Measurements from ENCODE around the gene ZFPL1.

Gene ZFPL1

DNA sequence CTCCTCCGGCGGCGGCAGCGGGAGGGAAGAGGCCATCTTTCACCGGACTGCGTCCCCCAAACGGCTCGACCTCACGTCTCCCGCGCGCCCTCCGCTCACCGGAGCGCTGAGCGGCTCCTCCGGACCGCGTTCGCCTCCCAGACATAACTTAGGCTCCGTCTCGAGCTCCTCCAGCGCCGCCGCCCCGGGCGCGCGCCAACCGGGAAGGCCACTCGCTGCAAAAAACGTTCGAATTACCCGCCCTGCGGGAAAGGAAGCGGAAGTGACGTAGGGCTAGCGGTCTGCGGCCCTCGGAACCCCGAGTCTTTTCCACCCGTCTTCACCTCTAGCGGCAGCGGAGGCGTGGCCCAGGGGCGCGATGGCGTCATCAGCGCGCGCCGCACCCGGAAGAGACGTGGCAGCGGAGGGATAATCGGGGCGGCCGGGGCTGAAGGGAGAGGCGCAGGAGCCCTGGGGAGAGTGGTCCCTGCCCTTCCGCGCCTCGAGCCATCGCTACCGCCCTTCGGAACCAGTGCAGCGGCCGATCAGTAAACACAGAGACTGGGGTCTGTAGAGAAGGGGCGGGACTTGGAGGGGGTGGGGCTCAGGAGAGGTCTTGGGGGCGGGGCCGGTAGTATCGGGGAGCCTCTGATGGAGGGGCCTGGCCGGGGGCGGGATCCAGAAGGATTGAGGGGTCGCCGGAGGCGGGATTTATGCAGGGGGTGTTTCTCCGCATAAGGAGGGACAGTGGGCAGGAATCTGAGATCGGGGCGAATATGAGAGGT lies at the start of gene ZFPL1, which contains the start of gene CDCA5:
TSS of gene ZFPL1 (plus strand) at position 389 of the 764 bp plus-strand sequence. CDS start 477 bp downstream, outside the sequence.
TSS of gene CDCA5 (minus strand) at position 207 of the 764 bp plus-strand sequence. CDS start at position 145, 62 bp downstream.
- Mint-ChIP-seq H3K4me1 (peaks cover 16% of the 10 kb centered on the region), H3K9me3 (no peaks in the 10 kb centered on the region), H3K27me3 (no peaks in the 10 kb centered on the region), H3K4me3 (peak within 1 kb of the TSS; percentile 91), H3K36me3 (peaks cover 20% of the 10 kb centered on the region), H3K27ac (peak within 1 kb of the TSS; percentile 98)
- peak; percentile 95 for ATAC-seq (ENCODE audit: low read depth)
- DNase-seq (ENCODE audit: low spot score in 2 of 2), result peak; percentile 96

DNA sequence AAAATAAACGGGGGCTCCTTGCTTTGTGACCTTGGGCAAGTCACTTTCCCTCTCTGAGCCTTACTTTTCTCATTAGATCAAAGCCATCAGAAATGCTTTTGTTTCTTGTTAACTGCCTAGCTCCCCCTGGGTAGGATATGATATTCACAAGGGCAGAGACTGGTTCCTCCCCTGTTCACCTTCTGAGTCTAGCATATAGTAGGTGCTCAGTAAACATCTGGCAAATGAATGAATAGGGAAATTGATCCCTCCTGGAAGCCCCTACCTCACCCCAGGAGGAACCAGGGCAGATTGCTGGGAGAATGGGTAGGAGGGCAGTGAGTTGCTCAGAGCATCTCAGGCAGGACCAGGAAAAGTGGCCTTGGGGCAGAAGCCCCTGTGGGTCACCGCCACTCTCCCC lies 49.6 kb upstream of the ZFPL1 start:
- Mint-ChIP-seq H3K27ac (no peak overlapping the region), H3K9me3 (no peaks in the 10 kb centered on the region)

DNA sequence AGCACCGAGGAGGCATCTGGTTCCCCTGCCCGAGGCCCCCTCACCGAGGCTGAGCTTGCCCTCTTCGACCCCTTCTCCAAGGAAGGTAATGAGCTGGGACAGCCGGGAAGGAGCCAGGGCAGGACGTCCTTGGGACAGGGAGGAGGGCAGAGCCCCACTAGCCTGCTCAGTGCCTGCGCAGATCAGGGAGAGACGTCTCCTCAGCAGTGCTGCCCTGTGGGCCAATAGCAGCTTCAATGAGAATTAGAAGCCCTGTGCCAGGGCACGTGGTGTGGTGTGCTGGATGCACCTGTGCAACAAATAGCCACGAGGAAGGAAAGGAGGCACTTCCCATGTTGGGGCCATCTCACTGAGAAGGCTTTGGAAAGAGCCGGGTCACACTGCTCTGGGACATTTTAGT lies 48.4 kb upstream of the ZFPL1 start:
- Mint-ChIP-seq H3K4me3 (no peak overlapping the region), H3K27me3 (no peaks in the 10 kb centered on the region), H3K4me1 (peaks cover 4% of the 10 kb centered on the region), H3K27ac (no peak overlapping the region), H3K9me3 (no peaks in the 10 kb centered on the region), H3K36me3 (peaks cover 9% of the 10 kb centered on the region)
- ATAC-seq (ENCODE audit: low read depth) (no peak), DNase-seq (ENCODE audit: low spot score in 2 of 2) (no peak)

More for the DNA sequence above, 49.6 kb upstream of the ZFPL1 start:
- peaks cover 4% of the 10 kb centered on the region for H3K4me1 Mint-ChIP-seq
- no peak for ATAC-seq (ENCODE audit: low read depth)
- H3K4me3 Mint-ChIP-seq, result no peak overlapping the region
- no peak for DNase-seq (ENCODE audit: low spot score in 2 of 2)
- H3K36me3 Mint-ChIP-seq, result peaks cover 9% of the 10 kb centered on the region
- no peaks in the 10 kb centered on the region for H3K27me3 Mint-ChIP-seq

DNA sequence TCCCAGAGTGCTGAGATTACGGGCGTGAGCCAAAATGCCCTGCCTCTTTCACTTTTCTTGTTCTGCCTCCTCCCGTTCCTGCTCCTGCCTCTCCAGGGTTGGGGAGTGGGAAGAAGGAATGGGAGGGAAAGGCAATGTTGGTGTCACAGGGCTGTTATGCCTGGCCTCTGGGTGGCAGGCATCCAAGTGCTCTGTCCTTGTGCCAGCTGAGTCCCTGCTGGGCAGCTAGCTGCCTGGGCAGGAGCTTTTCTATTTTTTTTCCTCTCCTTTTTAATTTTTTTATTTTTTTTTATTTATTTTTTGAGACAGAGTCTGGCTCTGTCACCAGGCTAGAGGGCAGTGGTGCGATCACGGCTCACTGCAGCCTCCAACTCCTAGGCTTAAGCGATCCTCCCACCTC lies 47.1 kb upstream of the ZFPL1 start:
- no peak overlapping the region for H3K4me3 Mint-ChIP-seq
- H3K9me3 Mint-ChIP-seq, result no peaks in the 10 kb centered on the region
- DNase-seq (ENCODE audit: low spot score in 2 of 2) (no peak), ATAC-seq (ENCODE audit: low read depth) (no peak)
- peaks cover 9% of the 10 kb centered on the region for H3K36me3 Mint-ChIP-seq
- no peaks in the 10 kb centered on the region for H3K27me3 Mint-ChIP-seq
- no peak overlapping the region for H3K27ac Mint-ChIP-seq
- H3K4me1 Mint-ChIP-seq, result peaks cover 7% of the 10 kb centered on the region

DNA sequence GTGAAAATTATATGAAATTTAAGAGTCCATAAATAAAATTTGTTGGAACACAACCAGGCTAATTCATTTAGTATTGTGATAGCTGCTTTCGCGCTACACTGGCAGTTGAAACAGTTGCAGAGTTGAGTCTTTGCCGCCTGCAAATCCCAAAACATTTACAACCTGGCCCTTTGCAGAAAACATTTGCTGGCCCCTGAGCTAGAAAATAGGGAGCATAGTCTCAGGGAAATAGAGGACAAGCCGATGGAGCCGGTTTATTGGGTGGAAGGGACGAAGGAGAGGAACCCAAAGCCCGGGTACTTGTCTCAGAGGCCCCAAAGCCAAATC lies 43.5 kb upstream of the ZFPL1 start:
- peaks cover 8% of the 10 kb centered on the region for H3K36me3 Mint-ChIP-seq

DNA sequence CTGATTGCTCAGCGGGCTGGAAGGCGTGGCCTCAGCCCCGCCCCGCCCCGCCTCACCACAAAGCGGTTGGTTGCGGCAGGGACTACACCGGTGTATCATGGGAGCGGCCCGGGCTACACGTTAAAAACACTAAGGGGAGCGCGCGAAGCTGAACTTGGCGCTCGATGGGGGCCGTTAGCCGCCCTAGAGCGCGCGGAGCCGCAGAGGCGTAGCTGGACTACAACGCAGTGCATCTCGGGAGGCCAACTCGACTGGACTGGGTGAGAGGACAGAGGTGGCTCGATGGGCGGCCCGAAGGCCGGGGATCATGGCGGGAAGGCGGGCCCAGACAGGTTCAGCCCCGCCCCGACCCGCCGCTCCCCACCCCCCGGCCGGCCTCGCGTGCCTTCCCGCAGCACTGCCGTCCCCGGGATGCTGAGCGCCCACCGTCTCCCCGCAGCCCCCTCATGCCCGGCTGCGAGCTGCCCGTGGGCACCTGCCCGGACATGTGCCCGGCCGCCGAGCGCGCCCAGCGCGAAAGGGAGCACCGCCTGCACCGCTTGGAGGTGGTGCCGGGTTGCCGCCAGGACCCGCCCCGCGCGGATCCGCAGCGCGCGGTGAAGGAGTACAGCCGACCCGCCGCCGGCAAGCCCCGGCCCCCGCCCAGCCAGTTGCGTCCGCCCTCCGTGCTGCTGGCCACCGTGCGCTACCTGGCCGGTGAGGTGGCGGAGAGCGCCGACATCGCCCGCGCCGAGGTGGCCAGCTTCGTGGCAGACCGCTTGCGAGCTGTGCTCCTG lies 43.0 kb upstream of the ZFPL1 start, which contains the start of gene SAC3D1:
TSS of gene SAC3D1 (plus strand) at position 364 of the 776 bp plus-strand sequence. CDS start at position 447, 83 bp downstream.
- Mint-ChIP-seq H3K27me3 (no peaks in the 10 kb centered on the region), H3K4me3 (peak within 1 kb of the TSS; percentile 96), H3K36me3 (peaks cover 8% of the 10 kb centered on the region), H3K4me1 (peaks cover 7% of the 10 kb centered on the region), H3K27ac (peak within 1 kb of the TSS; percentile 82), H3K9me3 (no peaks in the 10 kb centered on the region)
- peak; percentile 87 for ATAC-seq (ENCODE audit: low read depth)
- peak; percentile 74 to 85 for DNase-seq (ENCODE audit: low spot score in 2 of 2)

More for the DNA sequence above, 43.5 kb upstream of the ZFPL1 start:
- Mint-ChIP-seq H3K27me3 (no peaks in the 10 kb centered on the region), H3K9me3 (no peaks in the 10 kb centered on the region), H3K4me1 (peaks cover 7% of the 10 kb centered on the region), H3K27ac (peak overlapping the region; percentile 82), H3K4me3 (peak overlapping the region; percentile 96)
- no peak for DNase-seq (ENCODE audit: low spot score in 2 of 2)
- no peak for ATAC-seq (ENCODE audit: low read depth)

DNA sequence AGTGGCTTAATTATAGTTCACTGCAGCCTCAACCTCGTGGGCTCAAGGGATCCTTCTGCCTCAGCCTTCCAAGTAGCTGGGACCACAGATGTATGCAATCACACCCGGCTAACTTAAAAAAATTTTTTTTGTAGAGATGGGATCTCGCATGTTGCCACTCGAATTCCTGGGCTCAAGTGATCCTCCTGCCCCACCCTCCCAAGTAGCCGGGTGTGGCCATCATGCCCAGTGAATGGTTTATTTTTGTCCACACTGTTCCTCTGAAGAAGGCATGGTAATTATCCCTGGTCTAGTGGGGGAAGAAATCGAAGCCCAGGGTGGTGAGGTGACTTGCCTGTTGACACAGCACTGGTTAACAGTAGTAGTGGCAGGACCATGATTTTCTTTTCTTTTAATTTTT lies 41.1 kb upstream of the ZFPL1 start:
- peaks cover 4% of the 10 kb centered on the region for H3K36me3 Mint-ChIP-seq
- peaks cover 2% of the 10 kb centered on the region for H3K27me3 Mint-ChIP-seq
- no peaks in the 10 kb centered on the region for H3K9me3 Mint-ChIP-seq
- H3K4me1 Mint-ChIP-seq, result peaks cover 18% of the 10 kb centered on the region
- DNase-seq (ENCODE audit: low spot score in 2 of 2) (no peak), ATAC-seq (ENCODE audit: low read depth) (no peak)
- H3K4me3 Mint-ChIP-seq, result peak overlapping the region; percentile 83
- H3K27ac Mint-ChIP-seq, result no peak overlapping the region

DNA sequence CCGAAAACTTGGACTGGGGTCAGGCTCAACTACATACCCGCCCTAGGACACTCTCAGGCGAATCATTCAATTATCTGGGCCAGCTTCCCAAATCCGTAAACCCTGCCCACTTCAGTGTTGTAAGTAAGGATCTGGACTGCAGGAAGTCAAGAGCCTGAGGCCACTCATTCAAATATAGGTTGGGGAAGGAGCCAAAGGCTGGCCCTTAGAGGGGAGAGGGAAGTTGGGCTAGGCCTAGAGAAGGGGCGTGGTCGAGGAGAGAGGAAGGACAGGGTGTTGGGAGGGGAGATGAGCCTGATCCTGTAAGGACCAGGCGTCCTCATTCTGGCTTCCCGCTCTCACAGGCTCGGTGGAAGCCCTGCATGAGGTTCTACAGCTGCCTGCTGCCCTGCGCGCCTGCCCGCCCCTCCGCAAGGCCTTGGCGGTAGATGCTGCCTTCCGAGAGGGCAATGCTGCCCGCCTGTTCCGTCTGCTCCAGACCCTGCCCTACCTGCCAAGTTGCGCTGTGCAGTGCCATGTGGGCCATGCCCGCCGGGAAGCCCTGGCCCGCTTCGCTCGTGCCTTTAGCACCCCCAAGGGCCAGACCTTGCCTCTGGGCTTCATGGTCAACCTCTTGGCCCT lies 40.0 kb upstream of the ZFPL1 start:
- Mint-ChIP-seq H3K27me3 (peaks cover 2% of the 10 kb centered on the region), H3K4me3 (no peak overlapping the region), H3K36me3 (peaks cover 4% of the 10 kb centered on the region), H3K4me1 (peaks cover 16% of the 10 kb centered on the region), H3K9me3 (no peaks in the 10 kb centered on the region), H3K27ac (peak overlapping the region; percentile 6)
- DNase-seq (ENCODE audit: low spot score in 2 of 2) (no peak), ATAC-seq (ENCODE audit: low read depth) (no peak)

DNA sequence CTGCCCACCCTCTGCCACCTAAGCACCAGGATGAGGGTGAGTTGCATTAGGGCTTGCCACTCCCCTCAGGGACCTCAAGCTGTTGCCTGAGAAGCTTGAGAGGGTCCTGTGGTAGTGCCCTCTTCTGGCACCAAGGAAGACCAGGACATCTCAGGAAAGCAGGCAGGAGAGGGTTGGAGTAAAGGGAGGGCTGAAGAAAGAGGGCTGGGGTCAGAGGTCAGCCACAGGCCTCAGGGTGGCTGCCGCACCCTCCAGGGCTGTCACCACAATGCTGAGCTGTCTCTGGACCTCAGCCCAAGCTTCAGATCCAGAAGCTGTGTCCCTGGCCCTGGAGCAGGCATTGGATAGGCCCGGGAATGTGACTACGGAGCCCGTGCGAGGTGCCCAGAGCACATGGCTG lies 39.0 kb upstream of the ZFPL1 start:
- peaks cover 4% of the 10 kb centered on the region for H3K36me3 Mint-ChIP-seq
- peaks cover 16% of the 10 kb centered on the region for H3K4me1 Mint-ChIP-seq
- ATAC-seq (ENCODE audit: low read depth) (no peak), DNase-seq (ENCODE audit: low spot score in 2 of 2) (no peak)
- H3K27me3 Mint-ChIP-seq, result peaks cover 2% of the 10 kb centered on the region
- H3K9me3 Mint-ChIP-seq, result no peaks in the 10 kb centered on the region
- no peak overlapping the region for H3K4me3 Mint-ChIP-seq
- no peak overlapping the region for H3K27ac Mint-ChIP-seq

DNA sequence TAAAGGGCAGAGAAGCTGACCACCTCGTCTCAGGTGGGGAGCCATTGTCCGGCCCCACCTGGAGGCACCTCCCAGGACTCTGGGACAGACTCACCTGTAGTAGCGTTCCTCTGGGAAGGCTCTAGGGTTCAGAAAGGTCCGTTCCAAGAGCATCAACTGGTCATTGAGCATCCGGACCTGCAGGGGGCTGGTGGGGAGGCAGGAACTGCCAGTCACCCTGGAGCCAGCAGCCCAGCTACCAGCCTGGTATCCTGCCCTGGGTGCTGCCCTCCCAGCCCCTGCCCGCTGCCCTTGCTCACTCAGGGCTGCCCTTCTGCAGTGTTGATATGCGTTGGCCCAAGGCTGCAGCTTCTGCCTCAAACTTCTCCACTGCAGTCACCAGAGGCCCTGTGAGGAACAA lies 38.3 kb upstream of the ZFPL1 start:
- Mint-ChIP-seq H3K27me3 (peaks cover 2% of the 10 kb centered on the region), H3K4me3 (no peak overlapping the region), H3K36me3 (peaks cover 4% of the 10 kb centered on the region), H3K27ac (no peak overlapping the region), H3K9me3 (no peaks in the 10 kb centered on the region), H3K4me1 (peaks cover 16% of the 10 kb centered on the region)
- DNase-seq (ENCODE audit: low spot score in 2 of 2) (no peak), ATAC-seq (ENCODE audit: low read depth) (no peak)

DNA sequence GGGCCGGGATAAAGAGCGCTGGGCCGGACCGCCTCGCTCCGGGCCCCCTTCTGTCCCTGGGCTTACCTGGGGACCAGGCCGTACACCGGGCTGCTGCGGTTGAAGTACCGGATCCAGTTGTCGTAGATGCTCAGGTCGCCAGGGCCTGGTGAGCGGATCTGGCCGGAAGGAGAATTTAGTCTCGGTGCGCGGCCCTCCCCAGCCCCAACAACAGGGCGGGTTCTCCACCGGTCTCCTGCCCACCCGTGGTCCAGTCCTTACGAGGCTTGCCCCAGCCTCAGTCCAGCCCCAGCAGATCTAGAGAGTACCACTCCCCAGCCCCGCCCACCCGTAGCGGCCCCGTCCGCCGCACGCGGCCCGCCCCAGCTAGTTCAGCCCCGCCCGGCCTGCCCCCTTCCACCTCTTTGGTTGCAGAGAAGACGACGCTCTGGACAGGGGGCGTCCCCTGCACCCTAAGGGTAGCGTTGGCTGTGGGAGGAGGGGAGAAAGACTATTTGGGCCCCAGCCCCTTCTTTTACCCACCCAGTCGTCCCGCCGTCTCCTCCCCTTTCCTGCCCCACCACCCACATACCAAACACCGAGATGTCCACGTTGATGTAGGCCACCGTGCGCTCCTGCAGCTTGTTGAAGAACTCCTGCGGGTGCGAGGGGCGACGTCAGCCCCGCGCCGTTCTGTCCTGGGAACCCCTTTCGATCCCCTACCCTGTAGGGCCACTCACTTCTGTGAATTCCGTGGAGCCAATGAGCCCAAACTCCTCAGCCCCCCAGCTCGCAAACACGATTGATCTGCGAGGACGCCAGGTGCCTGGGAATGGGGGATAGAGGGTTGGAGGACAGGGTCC lies 36.2 kb upstream of the ZFPL1 start:
- Mint-ChIP-seq H3K4me1 (peaks cover 14% of the 10 kb centered on the region), H3K4me3 (peak overlapping the region; percentile 87), H3K36me3 (peaks cover 4% of the 10 kb centered on the region), H3K9me3 (no peaks in the 10 kb centered on the region), H3K27me3 (peaks cover 2% of the 10 kb centered on the region), H3K27ac (peak overlapping the region; percentile 71)
- ATAC-seq (ENCODE audit: low read depth), result peak; percentile 69
- no peak for DNase-seq (ENCODE audit: low spot score in 2 of 2)

DNA sequence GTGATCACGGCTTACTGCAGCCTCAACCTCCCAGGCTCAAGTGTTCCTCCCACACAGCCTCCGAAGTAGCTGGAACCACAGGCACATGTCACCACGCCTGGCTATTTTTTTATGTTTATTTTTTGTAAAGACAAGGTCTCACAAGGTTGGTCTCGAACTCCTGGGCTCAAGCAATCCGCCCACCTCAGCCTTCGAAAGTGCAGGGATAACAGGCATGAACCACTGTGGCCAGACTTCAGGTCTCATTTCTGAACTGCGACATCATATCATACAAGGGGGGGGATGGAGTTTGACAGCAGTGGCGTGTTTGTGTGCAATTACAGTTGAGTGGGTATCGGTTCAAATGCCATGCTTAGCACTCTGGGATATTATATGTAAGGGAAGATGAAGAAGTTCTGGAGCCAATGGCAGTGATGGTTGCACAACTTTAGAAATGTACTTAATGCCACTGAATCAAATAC lies 32.6 kb upstream of the ZFPL1 start:
- DNase-seq (ENCODE audit: low spot score in 2 of 2), result no peak
- Mint-ChIP-seq H3K27ac (no peak overlapping the region), H3K9me3 (no peaks in the 10 kb centered on the region), H3K4me3 (no peak overlapping the region), H3K36me3 (no peaks in the 10 kb centered on the region), H3K27me3 (peaks cover 2% of the 10 kb centered on the region), H3K4me1 (peaks cover 26% of the 10 kb centered on the region)
- no peak for ATAC-seq (ENCODE audit: low read depth)

DNA sequence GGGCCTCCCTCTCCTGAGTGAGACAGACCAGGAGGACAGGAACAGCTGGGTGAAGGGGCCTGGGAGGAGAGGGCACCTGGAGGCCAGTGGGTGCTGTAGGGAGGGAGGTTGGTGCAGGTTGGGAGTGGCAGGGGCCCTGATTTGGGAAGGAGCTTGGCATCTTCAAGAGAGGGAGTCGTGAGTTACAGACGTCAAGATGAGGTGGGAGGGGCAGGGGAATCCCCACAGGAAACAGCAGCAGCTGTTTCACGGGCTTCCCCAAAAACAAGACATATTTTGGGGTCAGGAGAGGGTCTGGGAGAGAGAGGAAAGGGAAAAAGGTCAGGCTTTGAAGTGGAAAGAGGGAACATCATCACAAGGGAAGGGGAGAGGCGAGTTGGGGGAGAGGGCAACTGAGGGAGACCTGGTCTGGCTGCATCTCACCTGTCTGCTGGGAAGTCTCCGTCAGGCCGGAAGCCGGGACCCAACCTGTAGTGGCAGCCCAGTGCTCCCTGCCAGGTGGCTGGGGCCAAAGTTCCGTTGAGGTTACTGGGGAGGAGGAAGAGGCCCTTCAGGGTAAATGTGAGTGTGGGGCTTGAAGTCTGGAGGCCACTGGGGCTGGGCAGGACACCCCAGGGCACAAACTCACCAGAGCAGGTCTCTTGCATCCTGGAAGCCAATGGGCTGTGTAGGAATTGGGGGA lies 30.1 kb upstream of the ZFPL1 start:
- ATAC-seq (ENCODE audit: low read depth) (peak; percentile 82), DNase-seq (ENCODE audit: low spot score in 2 of 2) (peak; percentile 22 to 37)
- no peaks in the 10 kb centered on the region for H3K36me3 Mint-ChIP-seq
- H3K4me1 Mint-ChIP-seq, result peaks cover 13% of the 10 kb centered on the region
- H3K4me3 Mint-ChIP-seq, result peak overlapping the region; percentile 57
- H3K9me3 Mint-ChIP-seq, result no peaks in the 10 kb centered on the region
- H3K27me3 Mint-ChIP-seq, result no peaks in the 10 kb centered on the region
- H3K27ac Mint-ChIP-seq, result peak overlapping the region; percentile 79

Measured in memory B cell (primary cell).